Smooth muscle cell (in vitro differentiated cells): Measurements from ENCODE around the gene NDUFC1. TPM values are rescaled to one million over a fixed set of nuclear protein-coding genes. Genes with fewer than 3 reads are reported as not detected.
A peak's percentile ranks its signal among the peaks of the same experiment; 100 is the strongest.

ENCODE experiments used
- DNase-seq: peaks from one replicate; lab custom pipeline; 2025; ENCODE audit not compliant: unreplicated experiment; lab: John Stamatoyannopoulos, UW
- H2AFZ ChIP-seq: fragments of 200-600 bp; sonication (generic); 2 replicates; pipeline ENCODE4 v1.6.0; 2016; ENCODE audit warnings: antibody characterized with exemption, low read depth, mild to moderate bottlenecking
- H3F3A ChIP-seq: fragments of 200-600 bp; sonication (generic); 2 replicates; pipeline ENCODE4 v1.6.0; 2017; ENCODE audit warnings: antibody characterized with exemption, low read depth
- H3K27ac ChIP-seq: fragments of 200-600 bp; sonication (generic); 2 replicates; pipeline ENCODE4 v1.5.1; 2016; ENCODE audit warnings: low read depth, mild to moderate bottlenecking
- H3K27me3 ChIP-seq: fragments of 200-600 bp; sonication (generic); 2 replicates; pipeline ENCODE4 v1.6.1; 2016; ENCODE audit warnings: low read depth, mild to moderate bottlenecking
- H3K36me3 ChIP-seq: fragments of 200-600 bp; sonication (generic); 2 replicates; pipeline ENCODE4 v1.5.1; 2016; ENCODE audit warnings: low read depth
- H3K4me1 ChIP-seq: fragments of 200-600 bp; sonication (generic); 2 replicates; pipeline ENCODE4 v1.5.1; 2016; ENCODE audit warnings: low read depth
- H3K4me2 ChIP-seq: fragments of 200-600 bp; sonication (generic); 2 replicates; pipeline ENCODE4 v1.6.0; 2016; ENCODE audit warnings: mild to moderate bottlenecking
- H3K4me3 ChIP-seq: fragments of 200-600 bp; sonication (generic); 2 replicates; pipeline ENCODE4 v1.5.1; 2016; ENCODE audit warnings: mild to moderate bottlenecking
- H3K79me2 ChIP-seq: fragments of 200-600 bp; sonication (generic); 2 replicates; pipeline ENCODE4 v1.6.0; 2016; ENCODE audit warnings: low read depth, mild to moderate bottlenecking
- H3K9ac ChIP-seq: fragments of 200-600 bp; sonication (generic); 2 replicates; pipeline ENCODE4 v1.6.0; 2016; ENCODE audit warnings: low read depth
- H3K9me3 ChIP-seq: fragments of 200-600 bp; sonication (generic); replicated peaks from 2 replicates; pipeline ENCODE4 v1.5.1; 2016; ENCODE audit warnings: low read depth
- H4K20me1 ChIP-seq: fragments of 200-600 bp; sonication (generic); 2 replicates; pipeline ENCODE4 v1.6.0; 2016; ENCODE audit warnings: low read depth
- WGBS: methylation state at CpG from one replicate; pipeline ENCODE4 v1.1.7; 2016; ENCODE audit warnings: low lambda C conversion rate; 5-methylcytosine and 5-hydroxymethylcytosine counted together
- polyA plus RNA-seq: library from polyadenylated mRNA; unstranded; fragments of >200 nt; fragmentation: Nextera tagmentation; extraction: Ambion mirVana; gene quantifications from 2 replicates; pipeline ENCODE4 v1.2.1, GENCODE V29; 2016
- total RNA-seq: library from RNA; depleted of rRNA; stranded (reverse); fragments of >200 nt; gene quantifications from 2 replicates; pipeline ENCODE4 v1.2.3, GENCODE V29; 2014
- TF ChIP-seq, protein P1 (sequence below): fragments of 200-600 bp; sonication (generic); IDR thresholded peaks from 2 replicates; pipeline ENCODE4 v1.5.1; 2017; ENCODE audit warnings: borderline replicate concordance, mild to moderate bottlenecking, antibody characterized with exemption; ENCODE audit not compliant: insufficient read depth, poor library complexity, severe bottlenecking

The NDUFC1 gene
- total and polyA plus RNA-seq, 2 experiments from 2014 or later = 56.8 to 169 TPM

DNA sequence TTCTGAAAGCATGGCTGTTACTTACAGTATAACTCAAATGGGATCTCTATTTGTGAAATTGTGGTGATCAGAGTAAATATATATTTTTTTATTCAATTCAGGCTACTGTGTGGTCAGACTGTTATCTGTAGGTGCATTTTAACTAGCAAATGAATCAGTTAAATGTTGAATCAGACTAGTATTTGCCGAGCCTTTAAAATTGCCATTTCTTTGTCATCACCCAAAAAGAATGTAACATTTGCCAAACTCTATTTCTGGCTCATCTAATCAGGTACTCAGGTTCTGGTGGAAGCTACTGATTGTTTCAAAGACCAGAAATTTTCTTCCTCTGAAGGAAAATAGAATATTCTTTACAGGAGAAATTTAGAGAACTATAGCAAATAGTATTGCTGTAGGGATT lies 2.7 kb downstream of the NDUFC1 start:
- H3K4me3 ChIP-seq = peak overlapping the region; percentile 99
- H3K79me2 ChIP-seq = peaks cover 42% of the 10 kb centered on the region
- TF ChIP-seq, protein P1, sequence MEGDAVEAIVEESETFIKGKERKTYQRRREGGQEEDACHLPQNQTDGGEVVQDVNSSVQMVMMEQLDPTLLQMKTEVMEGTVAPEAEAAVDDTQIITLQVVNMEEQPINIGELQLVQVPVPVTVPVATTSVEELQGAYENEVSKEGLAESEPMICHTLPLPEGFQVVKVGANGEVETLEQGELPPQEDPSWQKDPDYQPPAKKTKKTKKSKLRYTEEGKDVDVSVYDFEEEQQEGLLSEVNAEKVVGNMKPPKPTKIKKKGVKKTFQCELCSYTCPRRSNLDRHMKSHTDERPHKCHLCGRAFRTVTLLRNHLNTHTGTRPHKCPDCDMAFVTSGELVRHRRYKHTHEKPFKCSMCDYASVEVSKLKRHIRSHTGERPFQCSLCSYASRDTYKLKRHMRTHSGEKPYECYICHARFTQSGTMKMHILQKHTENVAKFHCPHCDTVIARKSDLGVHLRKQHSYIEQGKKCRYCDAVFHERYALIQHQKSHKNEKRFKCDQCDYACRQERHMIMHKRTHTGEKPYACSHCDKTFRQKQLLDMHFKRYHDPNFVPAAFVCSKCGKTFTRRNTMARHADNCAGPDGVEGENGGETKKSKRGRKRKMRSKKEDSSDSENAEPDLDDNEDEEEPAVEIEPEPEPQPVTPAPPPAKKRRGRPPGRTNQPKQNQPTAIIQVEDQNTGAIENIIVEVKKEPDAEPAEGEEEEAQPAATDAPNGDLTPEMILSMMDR = no peak
- H3K9ac ChIP-seq = peak overlapping the region; percentile 96
- H3K4me2 ChIP-seq = peak overlapping the region; percentile 94
- peaks cover 24% of the 10 kb centered on the region for H3F3A ChIP-seq
- 7% methylated on average over 1 of the region's 1 CpG for WGBS
- no peaks in the 10 kb centered on the region for H3K9me3 ChIP-seq
- peaks cover 25% of the 10 kb centered on the region for H4K20me1 ChIP-seq
- H3K27ac ChIP-seq = peak overlapping the region; percentile 92
- peak overlapping the region; percentile 15 for H2AFZ ChIP-seq
- H3K4me1 ChIP-seq = peaks cover 30% of the 10 kb centered on the region
- H3K27me3 ChIP-seq = no peaks in the 10 kb centered on the region
- H3K36me3 ChIP-seq = no peaks in the 10 kb centered on the region
- DNase-seq = no peak

DNA sequence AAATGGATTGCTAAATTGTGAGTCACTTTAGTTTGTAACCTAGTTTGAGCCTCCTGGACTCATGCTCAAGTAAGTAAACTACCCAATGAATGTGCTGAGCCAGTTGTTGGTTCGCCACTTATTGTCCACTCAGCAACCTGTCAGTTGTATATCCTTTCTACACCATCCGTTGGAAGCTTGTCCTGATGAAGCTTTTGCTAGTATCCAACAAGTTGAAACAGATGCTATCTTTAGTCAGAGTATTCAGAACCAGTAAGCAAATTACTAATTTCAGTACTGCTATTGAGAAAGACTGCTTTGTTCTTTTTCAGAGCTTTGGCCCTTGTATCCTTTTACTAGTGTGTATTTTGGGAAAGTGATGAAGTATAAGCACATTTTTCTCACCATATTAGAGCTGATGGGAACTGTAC lies 5.3 kb downstream of the NDUFC1 start:
- WGBS = 78% methylated on average over 2 of the region's 2 CpGs
- H3K4me2 ChIP-seq = no peak overlapping the region
- H3K4me3 ChIP-seq = no peak overlapping the region
- H3K4me1 ChIP-seq = peaks cover 19% of the 10 kb centered on the region
- no peaks in the 10 kb centered on the region for H3K9me3 ChIP-seq
- peaks cover 23% of the 10 kb centered on the region for H3K79me2 ChIP-seq
- H3K9ac ChIP-seq = no peak overlapping the region
- TF ChIP-seq, protein P1 = no peak
- no peaks in the 10 kb centered on the region for H3K27me3 ChIP-seq
- peak overlapping the region; percentile 11 for H3K27ac ChIP-seq
- H4K20me1 ChIP-seq = peaks cover 2% of the 10 kb centered on the region
- no peak overlapping the region for H2AFZ ChIP-seq
- no peak for DNase-seq
- no peaks in the 10 kb centered on the region for H3K36me3 ChIP-seq
- H3F3A ChIP-seq = peaks cover 18% of the 10 kb centered on the region

DNA sequence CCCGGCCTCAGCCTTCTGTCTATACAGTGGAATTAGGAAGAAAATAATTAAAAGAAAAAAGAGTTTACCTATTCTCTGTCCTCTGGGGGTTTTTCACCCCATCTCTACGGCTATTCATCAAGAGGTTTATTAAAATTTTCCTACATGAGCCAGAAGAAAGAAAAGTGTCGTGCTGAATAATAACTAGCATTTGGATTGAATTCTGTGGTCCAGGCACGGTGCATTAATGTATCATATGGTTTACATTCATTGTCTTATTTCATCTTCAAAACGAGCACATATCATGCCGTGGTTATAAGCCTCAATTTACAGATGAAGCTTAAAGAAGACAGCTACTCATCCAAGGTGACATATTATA lies 6.4 kb downstream of the NDUFC1 start:
- H3K4me2 ChIP-seq = peak overlapping the region; percentile 99
- peaks cover 19% of the 10 kb centered on the region for H3K4me1 ChIP-seq
- H3K36me3 ChIP-seq = no peaks in the 10 kb centered on the region
- 39% methylated on average over 6 of the region's 6 CpGs for WGBS
- H2AFZ ChIP-seq = peak overlapping the region; percentile 82
- no peak for DNase-seq
- TF ChIP-seq, protein P1 = no peak
- H3K9ac ChIP-seq = peak overlapping the region; percentile 87
- H3K27ac ChIP-seq = no peak overlapping the region
- no peaks in the 10 kb centered on the region for H4K20me1 ChIP-seq
- H3K4me3 ChIP-seq = peak overlapping the region; percentile 95
- H3K79me2 ChIP-seq = peaks cover 17% of the 10 kb centered on the region
- H3K27me3 ChIP-seq = no peaks in the 10 kb centered on the region
- peaks cover 14% of the 10 kb centered on the region for H3F3A ChIP-seq
- no peaks in the 10 kb centered on the region for H3K9me3 ChIP-seq

DNA sequence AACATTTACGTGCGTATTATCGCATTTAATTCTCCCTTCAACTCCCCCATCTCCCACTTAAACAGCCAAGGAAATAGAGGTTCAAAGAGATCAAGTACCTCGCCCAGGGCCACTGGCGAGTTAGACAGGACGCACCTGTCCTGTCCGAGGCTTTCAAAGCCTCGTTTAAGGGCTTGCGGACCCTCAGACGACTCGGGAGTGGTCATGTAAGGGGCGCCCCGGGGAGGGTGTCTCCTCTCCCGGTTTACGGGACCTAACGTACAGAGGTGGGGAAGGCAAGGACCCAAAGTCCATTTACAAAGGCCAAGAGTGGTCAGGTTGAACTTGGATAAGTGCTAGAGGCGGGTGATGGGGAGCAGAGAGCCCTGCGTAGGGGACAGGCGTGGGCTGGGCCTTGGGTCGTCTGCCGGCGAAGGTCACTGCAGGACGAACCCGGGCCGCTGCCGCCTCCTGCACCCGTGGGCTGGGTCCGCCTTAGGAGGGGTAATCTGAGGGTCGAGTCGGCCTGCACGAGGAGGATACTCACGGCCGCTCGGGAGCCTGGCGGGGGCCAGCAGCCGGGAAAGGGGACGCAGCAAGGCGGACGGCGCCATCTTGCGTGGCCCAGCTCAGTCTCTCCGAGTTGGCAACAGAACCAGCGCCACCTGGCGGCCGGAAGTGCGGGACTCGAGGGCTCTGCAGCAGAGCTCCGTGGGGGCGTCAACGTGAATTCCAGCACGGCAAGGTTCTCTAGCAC lies 6.9 kb downstream of the NDUFC1 start:
- Histone ChIP-seq H3K9me3 (no peaks in the 10 kb centered on the region), H2AFZ (peak overlapping the region; percentile 100), H3K4me1 (peaks cover 19% of the 10 kb centered on the region), H3K4me2 (peak overlapping the region; percentile 99), H3K36me3 (no peaks in the 10 kb centered on the region), H3K9ac (peak overlapping the region; percentile 87), H3K4me3 (peak overlapping the region; percentile 95), H3K27ac (peak overlapping the region; percentile 53), H3K27me3 (no peaks in the 10 kb centered on the region), H3K79me2 (peaks cover 17% of the 10 kb centered on the region), H4K20me1 (no peaks in the 10 kb centered on the region), H3F3A (peaks cover 8% of the 10 kb centered on the region)
- DNase-seq = peak; percentile 92
- WGBS = 5% methylated on average over 50 of the region's 51 CpGs
- TF ChIP-seq, protein P1 = peak; percentile 97
